Measurements from ENCODE around the gene C2orf76. TPM values are rescaled to one million over a fixed set of nuclear protein-coding genes. Genes with fewer than 3 reads are reported as not detected.

C2orf76 gene
- 5.7 and 7.7 TPM in 2 replicates for total RNA-seq (2021)
- long read RNA-seq, partial matches to known transcripts: 0 of 4 reads
- long read RNA-seq, other reads (novel, unspliced or antisense): 1 of 4 reads

DNA sequence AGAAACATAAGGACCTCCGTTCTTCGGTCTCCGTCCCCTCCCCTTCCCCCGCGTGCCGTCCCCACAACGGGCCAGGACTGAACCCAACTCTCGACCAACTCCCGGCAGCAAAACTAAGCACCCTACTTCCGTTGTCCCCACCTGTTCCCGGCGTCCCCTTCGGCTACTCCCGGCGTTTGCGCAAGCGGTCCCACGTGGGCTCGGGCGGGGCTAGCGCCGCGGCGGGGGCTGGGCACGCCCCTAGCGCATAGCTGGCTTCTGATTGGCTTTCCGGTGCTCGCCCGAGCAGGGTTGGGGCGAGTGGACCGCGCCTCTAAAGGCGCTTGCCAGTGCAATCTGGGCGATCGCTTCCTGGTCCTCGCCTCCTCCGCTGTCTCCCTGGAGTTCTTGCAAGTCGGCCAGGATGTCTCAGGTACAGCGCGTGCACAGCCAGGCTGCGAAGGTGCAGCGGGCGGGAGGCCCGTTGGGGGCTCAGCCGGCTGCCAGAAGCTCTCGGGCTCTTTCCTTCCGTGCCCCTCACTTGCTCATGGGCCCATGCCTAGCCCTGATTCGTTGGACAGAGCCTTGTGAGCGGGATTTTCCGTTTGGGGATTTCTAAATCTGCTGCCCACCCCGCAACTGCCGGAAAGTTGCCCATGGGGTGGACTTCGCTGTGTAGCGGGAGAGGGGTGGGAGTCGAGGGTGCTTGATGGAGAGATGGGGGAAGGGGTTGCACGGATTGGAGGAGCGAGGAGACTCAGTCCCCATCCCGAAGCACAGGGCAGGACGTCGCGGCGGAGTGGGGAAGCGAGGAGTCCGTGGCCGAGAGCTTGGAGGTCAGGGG is at the start of gene C2orf76, which contains the start of gene DBI:
TSS of gene C2orf76 (minus strand) at position 186 of the 823 bp plus-strand sequence. CDS start 26,875 bp downstream, outside the sequence.
TSS of gene DBI (plus strand) at position 329 of the 823 bp plus-strand sequence. CDS start at position 404, 75 bp downstream.
- WGBS (ENCODE audit: extremely low coverage, insufficient read length, low lambda C conversion rate): no CpG with 5 or more reads among the region's 65 CpGs
- no peak within 1 kb of the TSS for H3T11ph ChIP-seq (ENCODE audit: low read length)

More for the DNA sequence above, at the start of gene C2orf76, which contains the start of gene DBI:
- no peaks in the 10 kb centered on the region for H4K20me1 ChIP-seq (ENCODE audit: control insufficient read depth, insufficient read depth, insufficient read length)
- H3K9me3 ChIP-seq (ENCODE audit: control insufficient read depth, low read depth, low read length): no peaks in the 10 kb centered on the region
- TF ChIP-seq, protein P1, sequence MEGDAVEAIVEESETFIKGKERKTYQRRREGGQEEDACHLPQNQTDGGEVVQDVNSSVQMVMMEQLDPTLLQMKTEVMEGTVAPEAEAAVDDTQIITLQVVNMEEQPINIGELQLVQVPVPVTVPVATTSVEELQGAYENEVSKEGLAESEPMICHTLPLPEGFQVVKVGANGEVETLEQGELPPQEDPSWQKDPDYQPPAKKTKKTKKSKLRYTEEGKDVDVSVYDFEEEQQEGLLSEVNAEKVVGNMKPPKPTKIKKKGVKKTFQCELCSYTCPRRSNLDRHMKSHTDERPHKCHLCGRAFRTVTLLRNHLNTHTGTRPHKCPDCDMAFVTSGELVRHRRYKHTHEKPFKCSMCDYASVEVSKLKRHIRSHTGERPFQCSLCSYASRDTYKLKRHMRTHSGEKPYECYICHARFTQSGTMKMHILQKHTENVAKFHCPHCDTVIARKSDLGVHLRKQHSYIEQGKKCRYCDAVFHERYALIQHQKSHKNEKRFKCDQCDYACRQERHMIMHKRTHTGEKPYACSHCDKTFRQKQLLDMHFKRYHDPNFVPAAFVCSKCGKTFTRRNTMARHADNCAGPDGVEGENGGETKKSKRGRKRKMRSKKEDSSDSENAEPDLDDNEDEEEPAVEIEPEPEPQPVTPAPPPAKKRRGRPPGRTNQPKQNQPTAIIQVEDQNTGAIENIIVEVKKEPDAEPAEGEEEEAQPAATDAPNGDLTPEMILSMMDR (conservative IDR thresholded peaks at IDR 0.05): no peak
- H2BK120ac ChIP-seq (ENCODE audit: low read depth, low read length, poor library complexity, severe bottlenecking): no peak within 1 kb of the TSS
- H3K4me1 ChIP-seq (ENCODE audit: insufficient read depth, low read length): peaks cover 3% of the 10 kb centered on the region; the same call in 1 of the 2 replicates
- H3K23me2 ChIP-seq (ENCODE audit: insufficient read length, low read depth, low read length, poor library complexity, severe bottlenecking): peaks cover 20% of the 10 kb centered on the region
- peak within 1 kb of the TSS; percentile 90 for H3K9ac ChIP-seq (ENCODE audit: extremely low read depth, insufficient read length, low read length)
- no peak within 1 kb of the TSS for H2BK12ac ChIP-seq (ENCODE audit: insufficient read length, low read depth, low read length)
- H3K79me1 ChIP-seq (ENCODE audit: insufficient read depth, low read depth, low read length, poor library complexity, severe bottlenecking): peaks cover 3% of the 10 kb centered on the region
- Mint-ChIP-seq H3K9me3 (no peaks in the 10 kb centered on the region), H3K27ac (peak within 1 kb of the TSS; percentile 86 to 97 (median 95)), H3K36me3 (ENCODE audit: insufficient read depth in 1 of 3, low read depth in 3 of 3) (peaks cover 29 to 35% (median 31%) of the 10 kb centered on the region in 3 experiments; a peak in 6 of 7 replicates), H3K27me3 (ENCODE audit: low read depth) (no peaks in the 10 kb centered on the region; the same call in 1 of the 2 replicates), H3K4me3 (peak within 1 kb of the TSS; percentile 98 to 99), H3K4me1 (peaks cover 19 to 23% of the 10 kb centered on the region in 2 experiments)
- no peak within 1 kb of the TSS for H3K4ac ChIP-seq (ENCODE audit: low read depth, low read length)
- H3K14ac ChIP-seq (ENCODE audit: insufficient read depth, low read length): peak within 1 kb of the TSS; percentile 79
- no peak within 1 kb of the TSS for H2AK5ac ChIP-seq (ENCODE audit: insufficient read length, low read length)
- H3K27ac ChIP-seq (ENCODE audit: insufficient read length, low read depth, low read length): no peak within 1 kb of the TSS
- no peak within 1 kb of the TSS for H4K5ac ChIP-seq (ENCODE audit: insufficient read length, low read depth, low read length)
- no peak within 1 kb of the TSS for H2BK15ac ChIP-seq (ENCODE audit: low read depth, low read length)
- DNase-seq: peak; percentile 97
- H4K8ac ChIP-seq (replicated peaks; ENCODE audit: insufficient read length, low read depth, low read length): no peak within 1 kb of the TSS
- H3K18ac ChIP-seq (ENCODE audit: insufficient read length, low read depth, low read length): peak within 1 kb of the TSS; percentile 43
- no peak within 1 kb of the TSS for H2AFZ ChIP-seq (ENCODE audit: low read length)
- H3K4me2 ChIP-seq (ENCODE audit: insufficient read depth, insufficient read length, low read length): peak within 1 kb of the TSS; percentile 100
- no peak within 1 kb of the TSS for H3K23ac ChIP-seq (ENCODE audit: insufficient read length, low read depth, low read length)
- no peak within 1 kb of the TSS for H2BK20ac ChIP-seq (ENCODE audit: low read depth, low read length, poor library complexity, severe bottlenecking)
- H3K27me3 ChIP-seq (ENCODE audit: insufficient read depth, low read length): no peaks in the 10 kb centered on the region
- peaks cover 1% of the 10 kb centered on the region; the same call in 1 of the 2 replicates for H3K79me2 ChIP-seq (ENCODE audit: insufficient read depth, low read length)
- no peak within 1 kb of the TSS for H3K56ac ChIP-seq (ENCODE audit: insufficient read length, low read depth, low read length)
- no peak within 1 kb of the TSS for H2BK5ac ChIP-seq (ENCODE audit: insufficient read length, low read length)
- no peak within 1 kb of the TSS for H4K91ac ChIP-seq (ENCODE audit: insufficient read length, low read depth, low read length)

All from H9 (cell line).